ENCODE data around the gene WWTR1.

- no peak for TF ChIP-seq GATA1 (IDR thresholded peaks at IDR 0.05; ENCODE audit: low read depth, low read length)
- no peak for TF ChIP-seq POLR2A (IDR thresholded peaks at IDR 0.05; ENCODE audit: low read length)
These were observed 130.1 kb downstream of the WWTR1 start for GRCh38 chr3:149527531-149528339.
